Activated CD8-positive, alpha-beta T cell treated with anti-CD3 and anti-CD28 coated beads, Interleukin-2, amount 10 ng/mL, durations not matched to agents 7 days and 5 days (primary cell): ENCODE results near the gene HCFC1. TPM values are rescaled to one million over a fixed set of nuclear protein-coding genes. Genes with fewer than 3 reads are reported as not detected.
A peak's percentile ranks its signal among the peaks of the same experiment; 100 is the strongest.

Experiments
- ATAC-seq: fragments of 150-1000 bp; cut with Tn5 transposase; one replicate; pipeline ENCODE4 v1.10.0; 2021; ENCODE audit warnings: moderate library complexity
- CTCF ChIA-PET: fragments of 350-600 bp; sonication (Branson Sonifier 250); formaldehyde crosslinking; loops from one replicate; lab custom pipeline; 2021; ENCODE audit warnings: antibody characterized with exemption; lab: Charles Lee
- POLR2A ChIA-PET: fragments of 350-600 bp; sonication (Branson Sonifier 250); formaldehyde crosslinking; loops from one replicate; lab custom pipeline; 2021; ENCODE audit warnings: antibody characterized with exemption; lab: Charles Lee
- DNase-seq: peaks from one replicate; pipeline ENCODE4 v3.0.0-alpha.2; 2020
- H3K27ac Mint-ChIP-seq: one replicate; pipeline ENCODE4 v1.8.0; 2021; ENCODE audit warnings: mild to moderate bottlenecking, mixed read lengths
- H3K27me3 Mint-ChIP-seq: one replicate; pipeline ENCODE4 v1.8.0; 2021; ENCODE audit warnings: low read depth, mixed read lengths
- H3K36me3 Mint-ChIP-seq: one replicate; pipeline ENCODE4 v1.8.0; 2021; ENCODE audit warnings: low read depth, mixed read lengths
- H3K4me1 Mint-ChIP-seq: one replicate; pipeline ENCODE4 v1.8.0; 2021; ENCODE audit warnings: low read depth, mixed read lengths
- H3K4me3 Mint-ChIP-seq: one replicate; pipeline ENCODE4 v1.8.0; 2021; ENCODE audit warnings: mild to moderate bottlenecking, mixed read lengths
- H3K9me3 Mint-ChIP-seq: one replicate; pipeline ENCODE4 v1.8.0; 2022; ENCODE audit warnings: mixed read lengths; ENCODE audit not compliant: insufficient read depth
- total RNA-seq, 2 experiments: library from RNA; stranded (reverse); gene quantifications; one replicate each; pipeline ENCODE4 v1.2.3, GENCODE V29; 2021

The HCFC1 gene
- total RNA-seq, 2 experiments from 2014 or later: 141 to 146 TPM

GRCh38 chrX:153966283-153966688 lies 5.3 kb downstream of the HCFC1 start:
- no peaks in the 10 kb centered on the region for H3K27me3 Mint-ChIP-seq
- ATAC-seq: no peak
- no peaks in the 10 kb centered on the region for H3K9me3 Mint-ChIP-seq
- peak overlapping the region; percentile 100 for H3K27ac Mint-ChIP-seq
- H3K4me3 Mint-ChIP-seq: peak overlapping the region; percentile 100
- ChIA-PET POLR2A (interaction anchor here (1.0 to 9.0 kb wide), 4 partner anchors 16 to 40 kb away, joined by 4 to 117 read pairs (median 48); partner anchors contain the start of gene ARHGAP4), CTCF (interaction anchor here (1.4 to 7.0 kb wide), 6 partner anchors 13 to 202 kb away, joined by 3 to 37 read pairs (median 10); partner anchors contain the start of genes ARHGAP4 and PLXNB3)
- H3K36me3 Mint-ChIP-seq: peaks cover 46% of the 10 kb centered on the region
- DNase-seq: no peak
- peaks cover 28% of the 10 kb centered on the region for H3K4me1 Mint-ChIP-seq

GRCh38 chrX:153965406-153965805 lies 6.2 kb downstream of the HCFC1 start:
- Mint-ChIP-seq H3K27ac (peak overlapping the region; percentile 60), H3K4me3 (no peak overlapping the region), H3K4me1 (peaks cover 28% of the 10 kb centered on the region), H3K36me3 (peaks cover 50% of the 10 kb centered on the region), H3K9me3 (no peaks in the 10 kb centered on the region), H3K27me3 (no peaks in the 10 kb centered on the region)
- ChIA-PET POLR2A (interaction anchor here (1.0 to 1.4 kb wide), 2 partner anchors 17 to 39 kb away, joined by 3 to 4 read pairs; no protein-coding TSS in a partner anchor), CTCF (interaction anchor here (1.4 to 4.7 kb wide), 3 partner anchors 12 to 202 kb away, joined by 3 to 29 read pairs (median 15); partner anchors contain the start of gene PLXNB3)
- no peak for ATAC-seq
- no peak for DNase-seq

- no peaks in the 10 kb centered on the region for H3K27me3 Mint-ChIP-seq
- H3K9me3 Mint-ChIP-seq: no peaks in the 10 kb centered on the region
- CTCF ChIA-PET: no interaction called here
- no peak overlapping the region for H3K27ac Mint-ChIP-seq
- H3K4me1 Mint-ChIP-seq: peaks cover 28% of the 10 kb centered on the region
- H3K4me3 Mint-ChIP-seq: no peak overlapping the region
- DNase-seq (no peak), ATAC-seq (no peak)
- POLR2A ChIA-PET: interaction anchor here (1.4 kb wide), 1 partner anchor 16 kb away, joined by 4 read pairs; no protein-coding TSS in a partner anchor
- peaks cover 50% of the 10 kb centered on the region for H3K36me3 Mint-ChIP-seq
These were observed 7.5 kb downstream of the HCFC1 start for GRCh38 chrX:153964105-153964504.

- Mint-ChIP-seq H3K36me3 (peaks cover 46% of the 10 kb centered on the region), H3K27ac (no peak overlapping the region), H3K9me3 (no peaks in the 10 kb centered on the region), H3K27me3 (no peaks in the 10 kb centered on the region), H3K4me3 (no peak overlapping the region), H3K4me1 (peaks cover 28% of the 10 kb centered on the region)
- DNase-seq (no peak), ATAC-seq (no peak)
- POLR2A ChIA-PET: no interaction called here
- CTCF ChIA-PET: no interaction called here
These were observed 8.1 kb downstream of the HCFC1 start for GRCh38 chrX:153963546-153963945.

- ATAC-seq: no peak
- peaks cover 38% of the 10 kb centered on the region for H3K36me3 Mint-ChIP-seq
- no peak overlapping the region for H3K27ac Mint-ChIP-seq
- no peak overlapping the region for H3K4me3 Mint-ChIP-seq
- DNase-seq: no peak
- H3K9me3 Mint-ChIP-seq: no peaks in the 10 kb centered on the region
- ChIA-PET CTCF (interaction anchor here (1.1 to 1.2 kb wide), 2 partner anchors 9 to 14 kb away, joined by 3 read pairs; no protein-coding TSS in a partner anchor), POLR2A (interaction anchor here (1.0 to 1.2 kb wide), 2 partner anchors 12 to 34 kb away, joined by 3 to 5 read pairs; no protein-coding TSS in a partner anchor)
- H3K4me1 Mint-ChIP-seq: peaks cover 13% of the 10 kb centered on the region
- H3K27me3 Mint-ChIP-seq: no peaks in the 10 kb centered on the region
These were observed 10.3 kb downstream of the HCFC1 start for GRCh38 chrX:153961292-153961691.

GRCh38 chrX:153960786-153961185 lies 10.8 kb downstream of the HCFC1 start:
- POLR2A ChIA-PET: no interaction called here
- Mint-ChIP-seq H3K27ac (no peak overlapping the region), H3K9me3 (no peaks in the 10 kb centered on the region), H3K27me3 (no peaks in the 10 kb centered on the region), H3K4me3 (no peak overlapping the region), H3K36me3 (peaks cover 37% of the 10 kb centered on the region), H3K4me1 (peaks cover 8% of the 10 kb centered on the region)
- CTCF ChIA-PET: no interaction called here
- DNase-seq (no peak), ATAC-seq (no peak)

GRCh38 chrX:153960077-153960476 lies 11.5 kb downstream of the HCFC1 start:
- peaks cover 3% of the 10 kb centered on the region for H3K4me1 Mint-ChIP-seq
- ChIA-PET CTCF (no interaction called here), POLR2A (interaction anchor here (0.7 kb wide), 1 partner anchor 36 kb away, joined by 3 read pairs; no protein-coding TSS in a partner anchor)
- no peak overlapping the region for H3K4me3 Mint-ChIP-seq
- no peaks in the 10 kb centered on the region for H3K9me3 Mint-ChIP-seq
- H3K36me3 Mint-ChIP-seq: peaks cover 42% of the 10 kb centered on the region
- H3K27me3 Mint-ChIP-seq: no peaks in the 10 kb centered on the region
- H3K27ac Mint-ChIP-seq: no peak overlapping the region
- DNase-seq (no peak), ATAC-seq (no peak)

GRCh38 chrX:153959649-153960048 lies 12.0 kb downstream of the HCFC1 start:
- POLR2A ChIA-PET: interaction anchor here (0.7 kb wide), 1 partner anchor 35 kb away, joined by 3 read pairs; no protein-coding TSS in a partner anchor
- CTCF ChIA-PET: no interaction called here
- Mint-ChIP-seq H3K4me1 (no peaks in the 10 kb centered on the region), H3K4me3 (no peak overlapping the region), H3K27ac (no peak overlapping the region), H3K9me3 (no peaks in the 10 kb centered on the region), H3K27me3 (no peaks in the 10 kb centered on the region), H3K36me3 (peaks cover 44% of the 10 kb centered on the region)
- ATAC-seq (no peak), DNase-seq (no peak)

GRCh38 chrX:153958605-153959004 lies 13.0 kb downstream of the HCFC1 start:
- DNase-seq: no peak
- Mint-ChIP-seq H3K4me1 (peaks cover 3% of the 10 kb centered on the region), H3K4me3 (no peak overlapping the region), H3K9me3 (no peaks in the 10 kb centered on the region), H3K27me3 (no peaks in the 10 kb centered on the region), H3K27ac (no peak overlapping the region), H3K36me3 (peaks cover 46% of the 10 kb centered on the region)
- ATAC-seq: no peak
- CTCF ChIA-PET: no interaction called here
- POLR2A ChIA-PET: no interaction called here

GRCh38 chrX:153957224-153957623 lies 14.4 kb downstream of the HCFC1 start:
- no peaks in the 10 kb centered on the region for H3K27me3 Mint-ChIP-seq
- H3K4me1 Mint-ChIP-seq: peaks cover 3% of the 10 kb centered on the region

GRCh38 chrX:153956044-153956907 lies 15.3 kb downstream of the HCFC1 start:
- peaks cover 43% of the 10 kb centered on the region for H3K36me3 Mint-ChIP-seq
- no peaks in the 10 kb centered on the region for H3K9me3 Mint-ChIP-seq
- no peak for ATAC-seq
- H3K4me1 Mint-ChIP-seq: peaks cover 6% of the 10 kb centered on the region
- CTCF ChIA-PET: no interaction called here
- no peak overlapping the region for H3K4me3 Mint-ChIP-seq
- H3K27ac Mint-ChIP-seq: no peak overlapping the region
- DNase-seq: no peak
- POLR2A ChIA-PET: no interaction called here
- H3K27me3 Mint-ChIP-seq: no peaks in the 10 kb centered on the region

More at GRCh38 chrX:153957224-153957623, 14.4 kb downstream of the HCFC1 start:
- H3K27ac Mint-ChIP-seq: no peak overlapping the region
- H3K36me3 Mint-ChIP-seq: peaks cover 46% of the 10 kb centered on the region
- no peak overlapping the region for H3K4me3 Mint-ChIP-seq
- no peaks in the 10 kb centered on the region for H3K9me3 Mint-ChIP-seq
- ATAC-seq: no peak
- ChIA-PET CTCF (no interaction called here), POLR2A (interaction anchor here (0.6 kb wide), 1 partner anchor 39 kb away, joined by 3 read pairs; no protein-coding TSS in a partner anchor)
- DNase-seq: no peak
